SK-MEL-5 (cell line): Measurements from ENCODE around the gene TMC5. TPM values are rescaled to one million over a fixed set of nuclear protein-coding genes. Genes with fewer than 3 reads are reported as not detected.
"Not testable (repeated sequence)": the region's sequence is repeated elsewhere in the genome, so short reads cannot be mapped to it uniquely, and the experiment has no call there.

Experiments used
- DNase-seq: peaks from one replicate; pipeline ENCODE4 v3.0.0-alpha.2; 2016; ENCODE audit warnings: low read depth, low spot score
- in situ Hi-C: cut with HindIII; loops from 2 replicates; pipeline ENCODE4 v1.10.0; 2016; ENCODE audit warnings: low sequenced_read_pairs, high pct_unique_total_duplicates, low pct_unique_long_range_greater_than_20kb
- total RNA-seq: library from RNA; depleted of rRNA; stranded (reverse); fragments of >200 nt; shearing (Covaris generic); gene quantifications from 2 replicates; pipeline ENCODE4 v1.2.3, GENCODE V29; 2014

TMC5 gene
- total RNA-seq, 1 experiment from 2014 or later: not detected

GRCh38 chr16:19395646-19396267 lies 21.9 kb upstream of the TMC5 start:
- in situ Hi-C loops, DNase-seq: not testable (repeated sequence)

- no peak for DNase-seq
- in situ Hi-C loops: no loop called here
Observed at GRCh38 chr16:19396555-19397011, 21.1 kb upstream of the TMC5 start.

- in situ Hi-C loops, DNase-seq: not testable (repeated sequence)
Observed at GRCh38 chr16:19397373-19397772, 20.3 kb upstream of the TMC5 start.

- in situ Hi-C loops: no loop called here
- peak; percentile 50 for DNase-seq
Observed at GRCh38 chr16:19400711-19401110, 17.0 kb upstream of the TMC5 start.

- in situ Hi-C loops: no loop called here
- DNase-seq: no peak
Observed at GRCh38 chr16:19406891-19407491, 10.7 kb upstream of the TMC5 start.

GRCh38 chr16:19410435-19411171 lies 7.1 kb upstream of the TMC5 start:
- no peak for DNase-seq
- in situ Hi-C loops: no loop called here

- no peak for DNase-seq
- in situ Hi-C loops: no loop called here
Observed at GRCh38 chr16:19411298-19411697, 6.4 kb upstream of the TMC5 start.

GRCh38 chr16:19412055-19412454 lies 5.6 kb upstream of the TMC5 start:
- DNase-seq, in situ Hi-C loops: not testable (repeated sequence)

- in situ Hi-C loops: no loop called here
- DNase-seq: no peak
Observed at GRCh38 chr16:19415461-19415860, 2.2 kb upstream of the TMC5 start.

- DNase-seq: no peak
- in situ Hi-C loops: no loop called here
Observed at GRCh38 chr16:19415918-19416317, 1.8 kb upstream of the TMC5 start.

- no peak for DNase-seq
- in situ Hi-C loops: no loop called here
Observed at GRCh38 chr16:19418200-19418599, 517 bp downstream of the TMC5 start.

GRCh38 chr16:19419698-19420075 lies 2.0 kb downstream of the TMC5 start:
- in situ Hi-C loops: no loop called here
- DNase-seq: no peak

- in situ Hi-C loops: no loop called here
- DNase-seq: no peak
Observed at GRCh38 chr16:19424478-19424877, 6.8 kb downstream of the TMC5 start.

- in situ Hi-C loops: no loop called here
- DNase-seq: no peak
Observed at GRCh38 chr16:19430345-19430744, 12.7 kb downstream of the TMC5 start.

- no peak for DNase-seq
- in situ Hi-C loops: no loop called here
Observed at GRCh38 chr16:19431636-19432340, 14.1 kb downstream of the TMC5 start.

- DNase-seq: no peak
- in situ Hi-C loops: no loop called here
Observed at GRCh38 chr16:19432429-19432828, 14.7 kb downstream of the TMC5 start.

- in situ Hi-C loops: no loop called here
- no peak for DNase-seq
Observed at GRCh38 chr16:19434584-19434983, 16.9 kb downstream of the TMC5 start.

- in situ Hi-C loops: no loop called here
- DNase-seq: no peak
Observed at GRCh38 chr16:19436540-19436939, 18.9 kb downstream of the TMC5 start.
